ENCODE data around the gene SNAP91. TPM values are rescaled to one million over a fixed set of nuclear protein-coding genes. Genes with fewer than 3 reads are reported as not detected.
"Not testable (repeated sequence)": the region's sequence is repeated elsewhere in the genome, so short reads cannot be mapped to it uniquely, and the experiment has no call there.

Gene SNAP91
- total and polyA plus RNA-seq, 2 donors (not counting 1 experiment from before 2014, with no cell fraction given), result not detected

DNA sequence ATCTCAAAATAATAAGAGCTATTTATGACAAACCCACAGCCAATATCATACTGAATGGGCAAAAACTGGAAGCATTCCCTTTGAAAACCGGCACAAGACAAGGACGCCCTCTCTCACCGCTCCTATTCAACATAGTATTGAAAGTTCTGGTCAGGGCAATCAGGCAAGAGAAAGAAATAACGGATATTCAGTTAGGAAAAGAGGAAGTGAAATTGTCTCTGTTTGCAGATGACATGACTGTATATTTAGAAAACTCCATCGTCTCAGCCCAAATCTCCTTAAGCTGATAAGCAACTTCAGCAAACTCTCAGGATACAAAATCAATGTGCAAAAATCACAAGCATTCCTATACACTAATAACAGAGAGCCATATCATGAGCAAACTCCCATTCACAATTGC, 158.4 kb downstream of the SNAP91 start:
- H3K4me1 Mint-ChIP-seq; H3K9me3 Mint-ChIP-seq (ENCODE audit: insufficient read depth); H3K4me1 ChIP-seq (ENCODE audit: control insufficient read depth in 2 of 2, insufficient read depth in 2 of 2, low read length in 2 of 2); H3K4me3 Mint-ChIP-seq; H3K27me3 Mint-ChIP-seq; ATAC-seq (ENCODE audit: low read depth); H3K79me2 ChIP-seq (ENCODE audit: control insufficient read depth, insufficient read depth, low read length); H4K20me1 ChIP-seq (ENCODE audit: control insufficient read depth, insufficient read depth, low read length, poor library complexity, severe bottlenecking); H3K27ac ChIP-seq (ENCODE audit: low read length in 2 of 2); H3K36me3 ChIP-seq (replicated peaks in 1 of 2; ENCODE audit: control extremely low read depth in 1 of 2, control insufficient read depth in 1 of 2, extremely low read depth in 1 of 2, insufficient read depth in 2 of 2, low read length in 1 of 2); DNase-seq; intact Hi-C loops (cut with micrococcal nuclease); H3K9me3 ChIP-seq (ENCODE audit: control extremely low read depth in 1 of 3, control insufficient read depth in 2 of 3, insufficient read depth in 1 of 3, low read length in 2 of 3); H3K4me2 ChIP-seq (replicated peaks; ENCODE audit: low read depth, low read length, poor library complexity, severe bottlenecking); H3K27ac Mint-ChIP-seq; POLR2A ChIA-PET; H3K9ac ChIP-seq (ENCODE audit: low read length); CTCF ChIA-PET; H3K4me3 ChIP-seq (ENCODE audit: control extremely low read depth in 1 of 5, extremely low read depth in 1 of 5, insufficient read depth in 1 of 5, low read depth in 2 of 5, low read length in 4 of 5); H2AFZ ChIP-seq (ENCODE audit: insufficient read depth, low read depth, low read length, poor library complexity, severe bottlenecking); H3K27me3 ChIP-seq (replicated peaks in 1 of 4; ENCODE audit: control extremely low read depth in 1 of 4, control insufficient read depth in 3 of 4, insufficient read depth in 4 of 4, low read length in 3 of 4): not testable (repeated sequence)
- WGBS (ENCODE audit: insufficient coverage), result no CpG with 5 or more reads among the region's 5 CpGs

DNA sequence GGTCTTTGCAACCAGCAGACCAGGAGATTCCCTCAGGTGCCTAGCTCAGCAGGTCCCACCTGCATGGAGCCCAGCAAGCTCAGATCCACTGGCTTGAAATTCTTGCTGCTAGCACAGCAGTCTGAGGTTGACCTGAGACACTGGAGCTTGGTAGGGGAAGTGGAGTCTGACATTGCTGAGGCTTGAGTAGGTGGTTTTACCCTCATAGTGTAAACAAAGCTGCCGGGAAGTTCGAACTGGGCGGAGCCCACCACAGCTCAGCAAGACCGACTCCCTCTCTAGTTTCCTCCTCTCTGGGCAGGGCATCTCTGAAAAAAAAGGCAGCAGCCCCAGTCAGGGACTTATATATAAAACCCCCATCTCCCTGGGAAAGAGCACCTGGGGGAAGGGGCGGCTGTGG, 162.3 kb downstream of the SNAP91 start:
- H3K27ac Mint-ChIP-seq, result no peak overlapping the region
- peaks cover 8% of the 10 kb centered on the region for H3K4me1 Mint-ChIP-seq
- H3K4me1 ChIP-seq (ENCODE audit: control insufficient read depth in 2 of 2, insufficient read depth in 2 of 2, low read length in 2 of 2), result no peaks in the 10 kb centered on the region
- intact Hi-C loops (cut with micrococcal nuclease), result no loop called here
- no peaks in the 10 kb centered on the region for H4K20me1 ChIP-seq (ENCODE audit: control insufficient read depth, insufficient read depth, low read length, poor library complexity, severe bottlenecking)
- TF ChIP-seq, protein P1, sequence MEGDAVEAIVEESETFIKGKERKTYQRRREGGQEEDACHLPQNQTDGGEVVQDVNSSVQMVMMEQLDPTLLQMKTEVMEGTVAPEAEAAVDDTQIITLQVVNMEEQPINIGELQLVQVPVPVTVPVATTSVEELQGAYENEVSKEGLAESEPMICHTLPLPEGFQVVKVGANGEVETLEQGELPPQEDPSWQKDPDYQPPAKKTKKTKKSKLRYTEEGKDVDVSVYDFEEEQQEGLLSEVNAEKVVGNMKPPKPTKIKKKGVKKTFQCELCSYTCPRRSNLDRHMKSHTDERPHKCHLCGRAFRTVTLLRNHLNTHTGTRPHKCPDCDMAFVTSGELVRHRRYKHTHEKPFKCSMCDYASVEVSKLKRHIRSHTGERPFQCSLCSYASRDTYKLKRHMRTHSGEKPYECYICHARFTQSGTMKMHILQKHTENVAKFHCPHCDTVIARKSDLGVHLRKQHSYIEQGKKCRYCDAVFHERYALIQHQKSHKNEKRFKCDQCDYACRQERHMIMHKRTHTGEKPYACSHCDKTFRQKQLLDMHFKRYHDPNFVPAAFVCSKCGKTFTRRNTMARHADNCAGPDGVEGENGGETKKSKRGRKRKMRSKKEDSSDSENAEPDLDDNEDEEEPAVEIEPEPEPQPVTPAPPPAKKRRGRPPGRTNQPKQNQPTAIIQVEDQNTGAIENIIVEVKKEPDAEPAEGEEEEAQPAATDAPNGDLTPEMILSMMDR (IDR thresholded peaks at IDR 0.05), result no peak
- TF ChIP-seq EZH2 (IDR thresholded peaks at IDR 0.05; ENCODE audit: borderline replicate concordance, insufficient read depth, low read depth, low read length, poor library complexity, severe bottlenecking), result no peak
- H3K27ac ChIP-seq (ENCODE audit: low read length in 2 of 2), result no peak overlapping the region
- ChIA-PET CTCF (interaction anchor here (1.4 kb wide), 1 partner anchor 10 kb away, joined by 3 read pairs; no protein-coding TSS in a partner anchor), POLR2A (no interaction called here)
- H3K79me2 ChIP-seq (ENCODE audit: control insufficient read depth, insufficient read depth, low read length), result no peaks in the 10 kb centered on the region
- no peaks in the 10 kb centered on the region for H3K9me3 Mint-ChIP-seq (ENCODE audit: insufficient read depth)
- H2AFZ ChIP-seq (ENCODE audit: insufficient read depth, low read depth, low read length, poor library complexity, severe bottlenecking), result no peak overlapping the region
- H3K36me3 ChIP-seq (replicated peaks in 1 of 2; ENCODE audit: control extremely low read depth in 1 of 2, control insufficient read depth in 1 of 2, extremely low read depth in 1 of 2, insufficient read depth in 2 of 2, low read length in 1 of 2), result no peaks in the 10 kb centered on the region
- DNase-seq, result no peak
- no peak overlapping the region for H3K9ac ChIP-seq (ENCODE audit: low read length)
- 52% methylated on average over 4 of the region's 5 CpGs for whole genome bisulfite sequencing (ENCODE audit: insufficient coverage)
- no peak for ATAC-seq (ENCODE audit: low read depth)
- H3K9me3 ChIP-seq (ENCODE audit: control extremely low read depth in 1 of 3, control insufficient read depth in 2 of 3, insufficient read depth in 1 of 3, low read length in 2 of 3), result peaks cover 0 to 7% (median 0%) of the 10 kb centered on the region in 3 donors
- H3K27me3 Mint-ChIP-seq, result peaks cover 16% of the 10 kb centered on the region
- H3K4me3 ChIP-seq (ENCODE audit: control extremely low read depth in 1 of 5, extremely low read depth in 1 of 5, insufficient read depth in 1 of 5, low read depth in 2 of 5, low read length in 4 of 5), result no peak overlapping the region
- no peak overlapping the region for H3K4me3 Mint-ChIP-seq
- no peak overlapping the region for H3K4me2 ChIP-seq (replicated peaks; ENCODE audit: low read depth, low read length, poor library complexity, severe bottlenecking)
- H3K27me3 ChIP-seq (replicated peaks in 1 of 4; ENCODE audit: control extremely low read depth in 1 of 4, control insufficient read depth in 3 of 4, insufficient read depth in 4 of 4, low read length in 3 of 4), result no peaks in the 10 kb centered on the region
